ENCODE measurements around the gene SLC38A3.

DNA sequence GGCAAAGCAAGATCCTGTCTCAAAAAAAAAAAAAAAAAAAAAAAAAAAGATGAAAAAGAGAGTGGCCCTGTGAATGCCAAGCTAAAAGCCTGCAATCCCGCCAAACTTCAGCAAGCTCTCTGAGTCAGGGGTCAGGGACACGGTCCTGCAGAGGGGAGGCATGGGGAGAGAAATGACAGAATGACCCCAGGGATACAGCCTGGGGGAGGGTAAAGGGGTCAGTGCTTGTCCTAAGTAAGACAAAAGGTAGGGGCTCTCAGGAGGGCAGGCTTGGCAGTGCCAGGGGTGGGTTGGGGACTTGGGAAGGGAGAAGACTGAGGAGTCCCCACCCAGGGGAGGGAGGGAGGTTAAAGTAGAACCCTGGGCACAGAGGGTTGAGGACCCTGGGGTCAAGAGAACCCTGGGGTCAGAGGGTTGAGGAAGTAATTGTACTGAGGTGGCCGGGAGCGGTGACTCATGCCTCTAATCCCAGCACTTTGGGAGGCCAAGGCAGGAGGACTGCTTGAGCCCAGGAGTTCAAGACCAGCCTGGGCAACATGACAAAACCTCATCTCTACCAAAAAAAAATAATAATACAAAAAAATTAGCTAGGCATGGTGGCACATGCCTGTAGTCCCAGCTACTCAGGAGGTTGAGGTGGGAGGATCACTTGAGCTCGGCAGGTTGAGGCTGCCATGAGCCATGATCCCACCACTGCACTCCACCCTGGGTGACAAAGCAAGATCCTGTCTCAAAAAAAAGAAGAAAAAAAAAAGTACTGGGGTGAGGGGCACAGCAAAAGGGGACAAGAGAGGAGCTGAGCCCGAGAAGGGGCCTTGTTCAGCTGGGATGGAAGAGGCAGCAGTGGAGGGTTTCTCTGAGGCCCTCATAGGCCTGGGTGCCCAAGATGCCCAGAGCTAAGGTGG, 58.7 kb downstream of the SLC38A3 start:
- TF ChIP-seq CTCF (IDR thresholded peaks at IDR 0.05) (no peak), ZFX (IDR thresholded peaks at IDR 0.05; ENCODE audit: borderline replicate concordance) (no peak)
